Measurements from ENCODE around the gene ACTN3.

Gene ACTN3

DNA sequence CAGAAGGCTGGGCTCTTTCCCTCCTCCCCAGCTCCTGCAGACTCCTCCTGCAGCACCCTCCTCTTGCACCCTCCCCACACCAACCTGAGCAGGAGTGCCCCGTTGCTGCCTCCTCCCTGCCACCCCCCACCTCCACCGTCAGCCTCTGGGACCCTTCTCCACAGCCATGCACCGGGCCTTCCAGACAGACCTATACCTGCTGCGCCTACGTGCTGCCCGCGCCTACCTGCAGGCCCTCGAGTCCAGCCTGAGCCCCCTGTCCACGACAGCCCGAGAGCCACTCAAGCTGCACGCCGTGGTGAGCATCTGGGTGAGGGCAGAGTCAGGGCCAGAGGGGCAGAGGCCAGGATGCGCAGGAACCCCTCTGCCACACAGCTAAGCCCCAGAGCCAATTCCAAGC lies 17.0 kb upstream of the ACTN3 start:
- Histone ChIP-seq H3K27ac (ENCODE audit: low read depth, low read length, poor library complexity, severe bottlenecking) (no peak overlapping the region), H3K9ac (ENCODE audit: low read length) (no peak overlapping the region), H3K9me3 (ENCODE audit: low read length) (no peaks in the 10 kb centered on the region), H3K27me3 (ENCODE audit: insufficient read depth, low read length) (no peaks in the 10 kb centered on the region), H2AFZ (ENCODE audit: low read length) (no peak overlapping the region), H3F3A (ENCODE audit: insufficient read depth, low read length) (no peaks in the 10 kb centered on the region), H3K36me3 (ENCODE audit: insufficient read depth, low read length) (no peaks in the 10 kb centered on the region), H3K4me1 (ENCODE audit: insufficient read depth, low read length, severe bottlenecking) (no peaks in the 10 kb centered on the region), H3K9me2 (ENCODE audit: low read depth, low read length) (no peaks in the 10 kb centered on the region), H3K79me2 (ENCODE audit: insufficient read depth, low read length) (no peaks in the 10 kb centered on the region), H4K20me1 (ENCODE audit: insufficient read depth, low read length) (no peaks in the 10 kb centered on the region), H3K4me3 (ENCODE audit: low read depth, low read length, poor library complexity, severe bottlenecking) (no peak overlapping the region), H3K4me2 (ENCODE audit: low read length) (no peak overlapping the region)
- TF ChIP-seq, protein P1, sequence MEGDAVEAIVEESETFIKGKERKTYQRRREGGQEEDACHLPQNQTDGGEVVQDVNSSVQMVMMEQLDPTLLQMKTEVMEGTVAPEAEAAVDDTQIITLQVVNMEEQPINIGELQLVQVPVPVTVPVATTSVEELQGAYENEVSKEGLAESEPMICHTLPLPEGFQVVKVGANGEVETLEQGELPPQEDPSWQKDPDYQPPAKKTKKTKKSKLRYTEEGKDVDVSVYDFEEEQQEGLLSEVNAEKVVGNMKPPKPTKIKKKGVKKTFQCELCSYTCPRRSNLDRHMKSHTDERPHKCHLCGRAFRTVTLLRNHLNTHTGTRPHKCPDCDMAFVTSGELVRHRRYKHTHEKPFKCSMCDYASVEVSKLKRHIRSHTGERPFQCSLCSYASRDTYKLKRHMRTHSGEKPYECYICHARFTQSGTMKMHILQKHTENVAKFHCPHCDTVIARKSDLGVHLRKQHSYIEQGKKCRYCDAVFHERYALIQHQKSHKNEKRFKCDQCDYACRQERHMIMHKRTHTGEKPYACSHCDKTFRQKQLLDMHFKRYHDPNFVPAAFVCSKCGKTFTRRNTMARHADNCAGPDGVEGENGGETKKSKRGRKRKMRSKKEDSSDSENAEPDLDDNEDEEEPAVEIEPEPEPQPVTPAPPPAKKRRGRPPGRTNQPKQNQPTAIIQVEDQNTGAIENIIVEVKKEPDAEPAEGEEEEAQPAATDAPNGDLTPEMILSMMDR (IDR thresholded peaks at IDR 0.05; ENCODE audit: low read length), result no peak
- no peak for TF ChIP-seq EZH2 (IDR thresholded peaks at IDR 0.05; ENCODE audit: borderline replicate concordance, low read length)

DNA sequence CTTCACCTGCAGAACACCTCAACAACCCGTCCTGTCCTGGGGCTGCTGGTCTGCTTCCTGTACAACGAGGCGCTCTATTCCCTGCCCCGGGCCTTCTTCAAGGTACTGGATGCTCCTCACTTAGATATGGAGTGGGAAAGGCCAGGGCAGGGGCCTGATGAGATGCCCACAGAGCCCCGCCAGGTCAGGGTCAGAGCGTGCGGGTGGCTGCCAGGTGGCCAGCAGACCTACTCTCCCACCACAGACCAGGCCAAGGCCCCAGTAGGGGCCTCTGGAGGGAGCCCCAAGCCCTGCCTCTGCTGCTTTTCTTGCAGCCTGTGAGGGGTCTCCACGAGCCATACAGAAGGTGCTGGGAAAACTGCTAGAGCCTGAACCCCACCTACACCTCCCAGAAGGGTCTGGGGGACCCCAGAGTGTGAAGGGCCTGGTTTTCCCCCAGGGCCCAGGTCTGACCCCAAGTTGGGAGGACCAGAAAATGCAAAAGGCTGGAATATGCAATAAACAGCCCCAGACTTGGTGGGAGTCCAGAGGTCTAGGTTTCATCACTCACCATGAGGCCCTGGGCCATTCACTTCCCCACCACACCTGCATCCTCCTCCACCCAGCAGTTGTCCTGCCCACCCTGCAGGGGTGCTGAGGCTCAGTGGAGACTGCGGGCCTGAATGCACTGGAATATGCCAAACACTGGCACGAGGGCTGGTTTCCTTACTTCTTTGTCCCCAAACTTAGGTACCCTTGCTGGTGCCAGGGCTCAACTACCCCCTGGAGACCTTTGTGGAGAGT lies 15.6 kb upstream of the ACTN3 start:
- peaks cover 5% of the 10 kb centered on the region; the same call in 1 of the 2 replicates for H3K36me3 ChIP-seq (ENCODE audit: insufficient read depth, low read length)
- TF ChIP-seq, protein P1 (IDR thresholded peaks at IDR 0.05; ENCODE audit: low read length), result no peak
- no peak for TF ChIP-seq EZH2 (IDR thresholded peaks at IDR 0.05; ENCODE audit: borderline replicate concordance, low read length)
- H3K9ac ChIP-seq (ENCODE audit: low read length), result no peak overlapping the region

DNA sequence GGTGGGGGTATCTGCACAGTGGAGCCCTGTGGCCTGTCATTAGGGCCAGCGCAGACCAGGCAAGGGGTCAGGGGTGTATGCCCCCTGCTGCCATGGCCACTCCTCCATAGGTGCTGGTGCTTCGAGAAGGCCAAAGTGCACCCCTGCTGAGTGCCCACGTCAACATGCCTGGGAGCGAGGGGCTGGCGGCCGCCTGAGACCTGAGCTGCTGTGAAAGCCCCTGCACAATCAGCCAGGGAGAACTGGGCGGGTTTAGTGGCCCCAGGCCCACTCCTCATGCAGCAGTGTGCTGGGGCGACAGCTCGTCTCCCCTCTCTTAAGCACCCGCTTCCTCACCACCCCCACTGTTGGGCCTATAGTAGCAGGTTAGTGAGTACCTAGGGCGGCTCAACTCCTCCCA lies 14.9 kb upstream of the ACTN3 start:
- H3K27ac ChIP-seq (ENCODE audit: low read depth, low read length, poor library complexity, severe bottlenecking), result no peak overlapping the region
- TF ChIP-seq, protein P1 (IDR thresholded peaks at IDR 0.05; ENCODE audit: low read length), result no peak
- TF ChIP-seq EZH2 (IDR thresholded peaks at IDR 0.05; ENCODE audit: borderline replicate concordance, low read length), result no peak
- no peak overlapping the region for H3K9ac ChIP-seq (ENCODE audit: low read length)
- no peaks in the 10 kb centered on the region for H3K4me1 ChIP-seq (ENCODE audit: insufficient read depth, low read length, severe bottlenecking)
- H3K4me2 ChIP-seq (ENCODE audit: low read length), result no peak overlapping the region
- H4K20me1 ChIP-seq (ENCODE audit: insufficient read depth, low read length), result no peaks in the 10 kb centered on the region
- H2AFZ ChIP-seq (ENCODE audit: low read length), result no peak overlapping the region
- no peak overlapping the region for H3K4me3 ChIP-seq (ENCODE audit: low read depth, low read length, poor library complexity, severe bottlenecking)
- no peaks in the 10 kb centered on the region for H3K9me2 ChIP-seq (ENCODE audit: low read depth, low read length)
- H3K36me3 ChIP-seq (ENCODE audit: insufficient read depth, low read length), result peaks cover 6% of the 10 kb centered on the region; the same call in 1 of the 2 replicates
- no peaks in the 10 kb centered on the region for H3K27me3 ChIP-seq (ENCODE audit: insufficient read depth, low read length)
- H3F3A ChIP-seq (ENCODE audit: insufficient read depth, low read length), result no peaks in the 10 kb centered on the region
- H3K9me3 ChIP-seq (ENCODE audit: low read length), result no peaks in the 10 kb centered on the region
- no peaks in the 10 kb centered on the region for H3K79me2 ChIP-seq (ENCODE audit: insufficient read depth, low read length)

More for the DNA sequence above, 15.6 kb upstream of the ACTN3 start:
- no peaks in the 10 kb centered on the region for H3K27me3 ChIP-seq (ENCODE audit: insufficient read depth, low read length)
- no peak overlapping the region for H3K4me2 ChIP-seq (ENCODE audit: low read length)
- H3K27ac ChIP-seq (ENCODE audit: low read depth, low read length, poor library complexity, severe bottlenecking), result no peak overlapping the region
- H3F3A ChIP-seq (ENCODE audit: insufficient read depth, low read length), result no peaks in the 10 kb centered on the region
- H3K9me2 ChIP-seq (ENCODE audit: low read depth, low read length), result no peaks in the 10 kb centered on the region
- no peaks in the 10 kb centered on the region for H3K79me2 ChIP-seq (ENCODE audit: insufficient read depth, low read length)
- H3K9me3 ChIP-seq (ENCODE audit: low read length), result no peaks in the 10 kb centered on the region
- H3K4me1 ChIP-seq (ENCODE audit: insufficient read depth, low read length, severe bottlenecking), result no peaks in the 10 kb centered on the region
- no peaks in the 10 kb centered on the region for H4K20me1 ChIP-seq (ENCODE audit: insufficient read depth, low read length)
- H3K4me3 ChIP-seq (ENCODE audit: low read depth, low read length, poor library complexity, severe bottlenecking), result no peak overlapping the region
- H2AFZ ChIP-seq (ENCODE audit: low read length), result no peak overlapping the region

Data from OCI-LY1 (cell line).